Measurements from ENCODE around the gene PARVA. TPM values are rescaled to one million over a fixed set of nuclear protein-coding genes. Genes with fewer than 3 reads are reported as not detected.

The PARVA gene
- total and polyA plus RNA-seq, 2 of the 8 experiments (the other 6 are each of a cell fraction or from before 2014, with no cell fraction given): 3.1 to 13.5 TPM

DNA sequence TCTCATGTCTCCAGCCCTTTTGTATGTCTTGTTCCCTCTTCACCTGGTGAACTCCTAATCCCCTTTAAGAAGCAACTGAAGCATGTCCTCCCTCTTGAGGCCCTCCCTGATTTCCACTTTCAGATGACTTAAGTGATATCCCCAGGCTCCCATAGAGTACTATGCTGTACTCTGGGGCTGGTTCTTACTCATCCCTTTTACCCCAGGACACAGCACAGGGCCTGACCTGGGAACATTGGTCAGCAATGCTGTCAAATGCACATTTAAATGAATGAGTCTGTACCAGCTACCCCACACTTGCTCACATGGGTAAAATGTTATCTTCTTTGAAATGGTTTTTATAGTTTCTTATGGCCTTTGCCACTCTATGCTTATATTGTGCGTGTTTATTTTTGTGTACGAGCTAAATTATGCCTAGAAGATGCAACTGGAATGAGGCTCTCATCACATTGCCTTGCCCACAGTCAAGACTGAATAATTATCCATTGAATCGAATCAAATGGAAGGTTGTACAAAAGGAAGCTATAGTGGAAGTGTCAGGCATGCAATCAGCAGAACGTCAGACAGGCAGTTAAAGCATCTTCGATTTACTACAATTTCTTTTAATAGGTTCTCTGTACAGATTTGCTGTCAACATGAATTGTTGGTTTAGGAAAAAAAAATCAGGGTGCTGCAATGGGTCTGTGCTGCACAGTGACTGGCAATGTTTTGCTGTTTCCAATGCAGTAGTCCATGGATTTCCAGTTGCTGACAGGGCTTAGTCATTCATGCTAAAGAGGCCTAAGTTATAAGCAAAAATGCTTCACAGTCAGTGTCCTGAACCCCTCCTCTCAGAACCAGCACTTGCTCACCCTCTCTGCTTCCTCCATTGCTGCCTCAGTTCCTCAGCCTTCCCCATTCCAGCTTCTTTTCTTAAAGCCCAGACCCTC is 79.5 kb downstream of the PARVA start (continued):
- TF ChIP-seq PHF8 (conservative IDR thresholded peaks at IDR 0.05; ENCODE audit: low read depth, low read length): no peak
- TF ChIP-seq TAF1 (IDR thresholded peaks at IDR 0.05; ENCODE audit: low read depth, low read length): no peak
- no peak for TF ChIP-seq POLR2A (IDR thresholded peaks at IDR 0.05; ENCODE audit: control extremely low read depth in 1 of 2, low read depth in 2 of 2, low read length in 2 of 2)
- TF ChIP-seq POU5F1 (IDR thresholded peaks at IDR 0.05; ENCODE audit: low read depth, low read length): no peak

Measured in H1 (cell line).